Sigmoid colon (tissue), 7 donors: Measurements from ENCODE around the gene AK1. TPM values are rescaled to one million over a fixed set of nuclear protein-coding genes. Genes with fewer than 3 reads are reported as not detected.

ENCODE experiments used
- DNase-seq: peaks from one replicate; pipeline ENCODE4 v3.0.0-alpha.2; 2019
- H3K27ac ChIP-seq, 4 donors: fragments of 200-600 bp; sonication (generic); one replicate each; pipeline ENCODE4 v1.5.1; 2016 to 2019; ENCODE audit warnings: mild to moderate bottlenecking in 1 of 4
- H3K27me3 ChIP-seq, 3 donors: fragments of 200-600 bp; sonication (generic); one replicate each; pipeline ENCODE4 v1.5.1; 2019; ENCODE audit warnings: mild to moderate bottlenecking in 1 of 3
- H3K36me3 ChIP-seq, 4 donors: fragments of 200-600 bp; sonication (generic); one replicate each; pipeline ENCODE4 v1.5.1; 2016 to 2019
- H3K4me1 ChIP-seq, 4 donors: fragments of 200-600 bp; sonication (generic); one replicate each; pipeline ENCODE4 v1.5.1; 2017 to 2019
- H3K4me3 ChIP-seq, 4 donors: fragments of 200-600 bp; sonication (generic); one replicate each; pipeline ENCODE4 v1.5.1; 2017 to 2019; ENCODE audit warnings: mild to moderate bottlenecking in 2 of 4, moderate library complexity in 1 of 4
- H3K9me3 ChIP-seq, 4 donors: fragments of 200-600 bp in 3 of 4; sonication (generic) in 3 of 4; one replicate each; pipeline versions ENCODE4 v1.5.1 to v1.6.1; 2013 to 2019
- EP300 ChIP-seq, 4 donors: sonication (generic); formaldehyde crosslinking; IDR thresholded peaks; one replicate each; pipeline ENCODE4 v1.6.1; 2017; ENCODE audit warnings: antibody characterized with exemption in 4 of 4
- POLR2A ChIP-seq, 2 donors: fragments of 450-650 bp; IDR thresholded peaks; one replicate each; pipeline ENCODE4 v1.6.1; 2016; ENCODE audit warnings: antibody characterized with exemption in 2 of 2, mild to moderate bottlenecking in 2 of 2, moderate library complexity in 2 of 2
- POLR2AphosphoS5 ChIP-seq, 4 donors: sonication (generic); formaldehyde crosslinking; IDR thresholded peaks; one replicate each; pipeline ENCODE4 v1.6.1; 2017; ENCODE audit warnings: antibody characterized with exemption in 4 of 4
- WGBS, 2 donors: extraction: QIAGEN DNeasy Blood & Tissue Kit; methylation state at CpG; one replicate each; pipeline ENCODE4 v1.1.7; 2013; 5-methylcytosine and 5-hydroxymethylcytosine counted together
- intact Hi-C: fragments of 100-400 bp; cut with DNase I; formaldehyde crosslinking; loops from one replicate; pipeline ENCODE4 v1.15.1; 2023
- polyA plus RNA-seq, 3 donors: library from polyadenylated mRNA; stranded (reverse); fragments of 200-250 nt; gene quantifications; one replicate each; pipeline ENCODE4 v1.2.3, GENCODE V29; 2013
- total RNA-seq, 4 donors: library from RNA; depleted of rRNA; stranded (reverse); fragments of >200 nt; gene quantifications; one replicate each; pipeline ENCODE4 v1.1.0, GENCODE V29; 2016
- TF ChIP-seq, protein P1 (sequence below), 4 experiments: fragments of 450-650 bp in 3 of 4; fragments of 200-600 bp in 1 of 4; IDR thresholded peaks; one replicate each; pipeline ENCODE4 v1.5.1; 2016 to 2019; ENCODE audit warnings: antibody characterized with exemption in 4 of 4, mild to moderate bottlenecking in 3 of 4, moderate library complexity in 2 of 4
- donor health status: healthy with polysubstance abuse.
- donor health status: Bipolar disorder and iron deficiency.
- donor health status: healthy.

Gene AK1
- total and polyA plus RNA-seq, 7 donors = 28.8 to 254 (median 73.2) TPM

- Histone ChIP-seq H3K9me3 (no peaks in the 10 kb centered on the region), H3K27me3 (peaks cover 0 to 5% (median 0%) of the 10 kb centered on the region in 3 donors), H3K4me1 (peaks cover 0 to 52% (median 42%) of the 10 kb centered on the region in 4 donors), H3K4me3 (no peak overlapping the region), H3K36me3 (no peaks in the 10 kb centered on the region), H3K27ac (peak overlapping the region; percentile 53 to 87 (median 81))
- no peak for DNase-seq
- TF ChIP-seq POLR2AphosphoS5 (IDR thresholded peaks at IDR 0.05) = peak in 2 of 4 donors; percentile 19 to 22
- TF ChIP-seq, protein P1, sequence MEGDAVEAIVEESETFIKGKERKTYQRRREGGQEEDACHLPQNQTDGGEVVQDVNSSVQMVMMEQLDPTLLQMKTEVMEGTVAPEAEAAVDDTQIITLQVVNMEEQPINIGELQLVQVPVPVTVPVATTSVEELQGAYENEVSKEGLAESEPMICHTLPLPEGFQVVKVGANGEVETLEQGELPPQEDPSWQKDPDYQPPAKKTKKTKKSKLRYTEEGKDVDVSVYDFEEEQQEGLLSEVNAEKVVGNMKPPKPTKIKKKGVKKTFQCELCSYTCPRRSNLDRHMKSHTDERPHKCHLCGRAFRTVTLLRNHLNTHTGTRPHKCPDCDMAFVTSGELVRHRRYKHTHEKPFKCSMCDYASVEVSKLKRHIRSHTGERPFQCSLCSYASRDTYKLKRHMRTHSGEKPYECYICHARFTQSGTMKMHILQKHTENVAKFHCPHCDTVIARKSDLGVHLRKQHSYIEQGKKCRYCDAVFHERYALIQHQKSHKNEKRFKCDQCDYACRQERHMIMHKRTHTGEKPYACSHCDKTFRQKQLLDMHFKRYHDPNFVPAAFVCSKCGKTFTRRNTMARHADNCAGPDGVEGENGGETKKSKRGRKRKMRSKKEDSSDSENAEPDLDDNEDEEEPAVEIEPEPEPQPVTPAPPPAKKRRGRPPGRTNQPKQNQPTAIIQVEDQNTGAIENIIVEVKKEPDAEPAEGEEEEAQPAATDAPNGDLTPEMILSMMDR (IDR thresholded peaks at IDR 0.05) = no peak
- no peak for TF ChIP-seq POLR2A (IDR thresholded peaks at IDR 0.05)
- intact Hi-C loops = no loop called here
- 48 to 49% methylated on average over 1 of the region's 1 CpG for WGBS, 2 donors
Measured at GRCh38 chr9:127833555-127833954, 43.9 kb downstream of the AK1 start.

- no peak overlapping the region for H3K4me3 ChIP-seq
- H3K9me3 ChIP-seq = no peaks in the 10 kb centered on the region
- no peak for DNase-seq
- no peaks in the 10 kb centered on the region for H3K36me3 ChIP-seq
- H3K27me3 ChIP-seq = peaks cover 0 to 17% (median 1%) of the 10 kb centered on the region in 3 donors
- 71 to 80% methylated on average over 7 of the region's 7 CpGs for WGBS, 2 donors
- TF ChIP-seq POLR2AphosphoS5 (IDR thresholded peaks at IDR 0.05) = no peak
- no peak for TF ChIP-seq EP300 (IDR thresholded peaks at IDR 0.05)
- TF ChIP-seq, protein P1 (IDR thresholded peaks at IDR 0.05) = no peak
- TF ChIP-seq POLR2A (IDR thresholded peaks at IDR 0.05) = no peak
- peak overlapping the region in 3 of 4 donors; percentile 78 to 87 (median 84) for H3K27ac ChIP-seq
- peaks cover 0 to 47% (median 41%) of the 10 kb centered on the region in 4 donors for H3K4me1 ChIP-seq
- intact Hi-C loops = no loop called here
Measured at GRCh38 chr9:127832248-127832647, 45.2 kb downstream of the AK1 start.

GRCh38 chr9:127829205-127829906 is 48.1 kb downstream of the AK1 start:
- peaks cover 0 to 33% (median 30%) of the 10 kb centered on the region in 4 donors for H3K4me1 ChIP-seq
- peaks cover 0 to under 1% (median 0%) of the 10 kb centered on the region in 4 donors for H3K36me3 ChIP-seq
- H3K27me3 ChIP-seq = peaks cover 0 to 32% (median 4%) of the 10 kb centered on the region in 3 donors
- WGBS, 2 donors = 81 to 86% methylated on average over 6 of the region's 6 CpGs
- no peaks in the 10 kb centered on the region for H3K9me3 ChIP-seq
- intact Hi-C loops = no loop called here
- DNase-seq = no peak
- H3K27ac ChIP-seq = peak overlapping the region; percentile 65 to 81 (median 76)
- TF ChIP-seq, protein P1 (IDR thresholded peaks at IDR 0.05) = no peak
- TF ChIP-seq POLR2A (IDR thresholded peaks at IDR 0.05) (no peak), POLR2AphosphoS5 (IDR thresholded peaks at IDR 0.05) (no peak), EP300 (IDR thresholded peaks at IDR 0.05) (no peak)
- no peak overlapping the region for H3K4me3 ChIP-seq

GRCh38 chr9:127828262-127829031 is 49.0 kb downstream of the AK1 start:
- TF ChIP-seq POLR2A (IDR thresholded peaks at IDR 0.05) (peak; percentile 24 to 34), EP300 (IDR thresholded peaks at IDR 0.05) (no peak), POLR2AphosphoS5 (IDR thresholded peaks at IDR 0.05) (peak; percentile 66 to 90 (median 76))
- no peaks in the 10 kb centered on the region for H3K9me3 ChIP-seq
- H3K4me1 ChIP-seq = peaks cover 0 to 33% (median 29%) of the 10 kb centered on the region in 4 donors
- peaks cover 0 to 6% (median 0%) of the 10 kb centered on the region in 4 donors for H3K36me3 ChIP-seq
- 8 to 40% methylated on average over 34 of the region's 34 CpGs for WGBS, 2 donors
- H3K27me3 ChIP-seq = peaks cover 0 to 32% (median 4%) of the 10 kb centered on the region in 3 donors
- H3K4me3 ChIP-seq = peak overlapping the region in 3 of 4 donors; percentile 21 to 43 (median 36)
- intact Hi-C loops = no loop called here
- peak overlapping the region; percentile 65 to 81 (median 76) for H3K27ac ChIP-seq
- DNase-seq = peak; percentile 95
